ENCODE results near the gene SMIM1. TPM values are rescaled to one million over a fixed set of nuclear protein-coding genes. Genes with fewer than 3 reads are reported as not detected.

The SMIM1 gene
- total and polyA plus RNA-seq, 9 of the 15 experiments (the other 6 are each of a cell fraction or from before 2014, with no cell fraction given), result 2.3 to 125 (median 24.3) TPM

DNA sequence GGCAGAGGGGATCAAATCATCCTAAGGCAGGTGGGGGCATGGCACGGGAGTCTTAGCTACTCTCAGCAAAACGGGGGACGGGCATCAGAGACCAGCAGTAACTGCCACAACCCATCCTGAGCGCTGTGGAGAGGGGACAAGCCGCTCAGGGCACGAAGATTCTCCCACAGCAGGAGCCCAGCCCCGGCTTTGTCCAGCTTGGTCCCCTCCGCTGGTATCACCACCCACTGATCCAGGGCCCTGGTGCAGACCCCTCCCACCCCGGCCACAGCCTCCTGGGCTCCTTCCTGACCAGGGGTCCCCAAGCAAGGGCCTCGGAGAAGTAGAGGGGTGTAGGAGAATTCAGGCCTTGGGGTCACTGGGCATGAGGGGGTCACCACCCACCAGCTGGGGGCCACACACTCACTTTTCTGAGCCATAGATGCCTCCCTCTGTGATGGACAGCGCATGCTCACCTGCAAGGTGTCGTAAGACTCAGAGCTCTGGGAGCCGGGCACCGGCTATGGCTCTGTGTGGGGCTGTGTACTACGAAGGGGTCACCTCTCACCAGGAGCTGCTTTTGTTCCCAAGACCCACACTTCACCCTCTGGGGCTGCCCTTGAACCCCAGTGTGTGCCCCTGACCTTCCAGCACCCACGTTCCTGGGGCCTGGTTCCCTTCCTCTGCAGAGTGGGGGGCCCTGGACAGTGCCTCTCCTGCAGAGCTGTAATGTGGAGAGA lies 2.3 kb upstream of the SMIM1 start (continued):
- TF ChIP-seq, protein P1, sequence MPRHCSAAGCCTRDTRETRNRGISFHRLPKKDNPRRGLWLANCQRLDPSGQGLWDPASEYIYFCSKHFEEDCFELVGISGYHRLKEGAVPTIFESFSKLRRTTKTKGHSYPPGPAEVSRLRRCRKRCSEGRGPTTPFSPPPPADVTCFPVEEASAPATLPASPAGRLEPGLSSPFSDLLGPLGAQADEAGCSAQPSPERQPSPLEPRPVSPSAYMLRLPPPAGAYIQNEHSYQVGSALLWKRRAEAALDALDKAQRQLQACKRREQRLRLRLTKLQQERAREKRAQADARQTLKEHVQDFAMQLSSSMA (CRISPR knock-in tag; IDR thresholded peaks at IDR 0.05), result no peak
- TF ChIP-seq, protein P2, sequence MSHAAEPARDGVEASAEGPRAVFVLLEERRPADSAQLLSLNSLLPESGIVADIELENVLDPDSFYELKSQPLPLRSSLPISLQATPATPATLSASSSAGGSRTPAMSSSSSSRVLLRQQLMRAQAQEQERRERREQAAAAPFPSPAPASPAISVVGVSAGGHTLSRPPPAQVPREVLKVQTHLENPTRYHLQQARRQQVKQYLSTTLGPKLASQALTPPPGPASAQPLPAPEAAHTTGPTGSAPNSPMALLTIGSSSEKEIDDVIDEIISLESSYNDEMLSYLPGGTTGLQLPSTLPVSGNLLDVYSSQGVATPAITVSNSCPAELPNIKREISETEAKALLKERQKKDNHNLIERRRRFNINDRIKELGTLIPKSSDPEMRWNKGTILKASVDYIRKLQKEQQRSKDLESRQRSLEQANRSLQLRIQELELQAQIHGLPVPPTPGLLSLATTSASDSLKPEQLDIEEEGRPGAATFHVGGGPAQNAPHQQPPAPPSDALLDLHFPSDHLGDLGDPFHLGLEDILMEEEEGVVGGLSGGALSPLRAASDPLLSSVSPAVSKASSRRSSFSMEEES (CRISPR knock-in tag; IDR thresholded peaks at IDR 0.05), result no peak
- TF ChIP-seq STAT5B (CRISPR knock-in tag; IDR thresholded peaks at IDR 0.05), result no peak
- no peak for TF ChIP-seq ZNF551 (CRISPR knock-in tag; IDR thresholded peaks at IDR 0.05)
- TF ChIP-seq ZNF134 (CRISPR knock-in tag; conservative IDR thresholded peaks at IDR 0.05), result no peak
- TF ChIP-seq, protein P3, sequence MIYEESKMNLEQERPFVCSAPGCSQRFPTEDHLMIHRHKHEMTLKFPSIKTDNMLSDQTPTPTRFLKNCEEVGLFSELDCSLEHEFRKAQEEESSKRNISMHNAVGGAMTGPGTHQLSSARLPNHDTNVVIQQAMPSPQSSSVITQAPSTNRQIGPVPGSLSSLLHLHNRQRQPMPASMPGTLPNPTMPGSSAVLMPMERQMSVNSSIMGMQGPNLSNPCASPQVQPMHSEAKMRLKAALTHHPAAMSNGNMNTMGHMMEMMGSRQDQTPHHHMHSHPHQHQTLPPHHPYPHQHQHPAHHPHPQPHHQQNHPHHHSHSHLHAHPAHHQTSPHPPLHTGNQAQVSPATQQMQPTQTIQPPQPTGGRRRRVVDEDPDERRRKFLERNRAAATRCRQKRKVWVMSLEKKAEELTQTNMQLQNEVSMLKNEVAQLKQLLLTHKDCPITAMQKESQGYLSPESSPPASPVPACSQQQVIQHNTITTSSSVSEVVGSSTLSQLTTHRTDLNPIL (CRISPR knock-in tag; IDR thresholded peaks at IDR 0.05), result no peak
- TF ChIP-seq ZNF764 (CRISPR knock-in tag; IDR thresholded peaks at IDR 0.05; ENCODE audit: low read depth), result no peak
